Endothelial cell of umbilical vein (primary cell): ENCODE measurements around the gene CRHR1.

Experiments
- EZH2 ChIP-seq: IDR thresholded peaks from 2 replicates; pipeline ENCODE4 v1.6.1; 2012; ENCODE audit warnings: borderline replicate concordance, low read depth, mild to moderate bottlenecking, moderate library complexity, low read length, inconsistent platforms; ENCODE audit not compliant: severe bottlenecking
- FOS ChIP-seq: IDR thresholded peaks from 2 replicates; pipeline ENCODE4 v1.6.1; 2011; ENCODE audit warnings: mild to moderate bottlenecking, low read length, moderate library complexity, borderline replicate concordance; ENCODE audit not compliant: insufficient read depth
- GATA2 ChIP-seq: IDR thresholded peaks from 2 replicates; pipeline ENCODE4 v1.7.0; 2011; ENCODE audit warnings: low read depth, mild to moderate bottlenecking, moderate library complexity, mixed read lengths, low read length; ENCODE audit not compliant: insufficient read length, insufficient read depth
- JUN ChIP-seq: IDR thresholded peaks from 2 replicates; pipeline ENCODE4 v1.6.1; 2011; ENCODE audit warnings: borderline replicate concordance, low read depth; ENCODE audit not compliant: insufficient read length, insufficient read depth
- MYC ChIP-seq: IDR thresholded peaks from one replicate; pipeline ENCODE4 v1.6.1; 2011; ENCODE audit warnings: mild to moderate bottlenecking, low read depth, low read length
- POLR2A ChIP-seq: IDR thresholded peaks from 2 replicates; pipeline ENCODE4 v1.6.1; 2012; ENCODE audit warnings: low read depth, mild to moderate bottlenecking, control low read depth, low read length
- POLR2AphosphoS5 ChIP-seq: IDR thresholded peaks from 2 replicates; pipeline ENCODE4 v1.6.1; 2012; ENCODE audit warnings: low read depth, mild to moderate bottlenecking, control low read depth, low read length, moderate library complexity; ENCODE audit not compliant: insufficient read depth
- TF ChIP-seq, protein P1 (sequence below), 2 donors: IDR thresholded peaks; 1 replicate in 1 of 2; 2 replicates in 1 of 2; pipeline ENCODE4 v1.5.1; 2011; ENCODE audit warnings: low read length in 2 of 2, mild to moderate bottlenecking in 2 of 2, moderate library complexity in 2 of 2, control low read depth in 1 of 2, inconsistent platforms in 1 of 2, low read depth in 1 of 2; ENCODE audit not compliant: insufficient read depth in 1 of 2; ENCODE audit errors: extremely low read depth in 1 of 2
- TF ChIP-seq, protein P2 (sequence below): IDR thresholded peaks from 2 replicates; pipeline ENCODE4 v1.6.1; 2011; ENCODE audit not compliant: insufficient read depth, insufficient read length

DNA sequence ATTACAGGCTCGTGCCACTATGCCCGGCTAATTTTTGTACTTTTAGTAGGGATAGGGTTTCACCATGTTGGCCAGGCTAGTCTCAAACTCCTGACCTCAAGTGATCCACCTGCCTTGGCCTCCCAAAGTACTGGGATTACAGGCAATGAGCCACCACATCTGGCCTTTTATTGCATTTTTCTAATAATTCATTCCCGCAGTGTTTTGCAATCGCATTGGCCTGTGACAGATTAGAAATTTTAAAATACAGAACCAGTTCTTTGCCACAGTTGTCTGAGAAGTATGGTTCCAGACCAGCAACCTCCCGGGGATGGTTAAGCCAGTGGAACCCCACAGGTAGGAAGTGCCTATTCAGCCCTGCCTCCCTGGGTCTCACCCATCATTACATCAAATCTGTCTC, 3.2 kb upstream of the CRHR1 start:
- TF ChIP-seq, protein P1, sequence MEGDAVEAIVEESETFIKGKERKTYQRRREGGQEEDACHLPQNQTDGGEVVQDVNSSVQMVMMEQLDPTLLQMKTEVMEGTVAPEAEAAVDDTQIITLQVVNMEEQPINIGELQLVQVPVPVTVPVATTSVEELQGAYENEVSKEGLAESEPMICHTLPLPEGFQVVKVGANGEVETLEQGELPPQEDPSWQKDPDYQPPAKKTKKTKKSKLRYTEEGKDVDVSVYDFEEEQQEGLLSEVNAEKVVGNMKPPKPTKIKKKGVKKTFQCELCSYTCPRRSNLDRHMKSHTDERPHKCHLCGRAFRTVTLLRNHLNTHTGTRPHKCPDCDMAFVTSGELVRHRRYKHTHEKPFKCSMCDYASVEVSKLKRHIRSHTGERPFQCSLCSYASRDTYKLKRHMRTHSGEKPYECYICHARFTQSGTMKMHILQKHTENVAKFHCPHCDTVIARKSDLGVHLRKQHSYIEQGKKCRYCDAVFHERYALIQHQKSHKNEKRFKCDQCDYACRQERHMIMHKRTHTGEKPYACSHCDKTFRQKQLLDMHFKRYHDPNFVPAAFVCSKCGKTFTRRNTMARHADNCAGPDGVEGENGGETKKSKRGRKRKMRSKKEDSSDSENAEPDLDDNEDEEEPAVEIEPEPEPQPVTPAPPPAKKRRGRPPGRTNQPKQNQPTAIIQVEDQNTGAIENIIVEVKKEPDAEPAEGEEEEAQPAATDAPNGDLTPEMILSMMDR (IDR thresholded peaks at IDR 0.05; ENCODE audit: extremely low read depth in 1 of 2, insufficient read depth in 1 of 2, low read depth in 1 of 2, low read length in 2 of 2) = no peak
- TF ChIP-seq JUN (no peak), POLR2AphosphoS5 (no peak), POLR2A (no peak), EZH2 (no peak), GATA2 (no peak), FOS (no peak), MYC (no peak)
- TF ChIP-seq, protein P2, sequence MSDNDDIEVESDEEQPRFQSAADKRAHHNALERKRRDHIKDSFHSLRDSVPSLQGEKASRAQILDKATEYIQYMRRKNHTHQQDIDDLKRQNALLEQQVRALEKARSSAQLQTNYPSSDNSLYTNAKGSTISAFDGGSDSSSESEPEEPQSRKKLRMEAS = no peak
